A549 (cell line): ENCODE data around the gene DARS1. TPM values are rescaled to one million over a fixed set of nuclear protein-coding genes. Genes with fewer than 3 reads are reported as not detected.
"Not testable (repeated sequence)": the region's sequence is repeated elsewhere in the genome, so short reads cannot be mapped to it uniquely, and the experiment has no call there.

ENCODE experiments used
- ATAC-seq, 2 experiments: fragments of 200-7000 bp in 1 of 2; fragments of >200 bp in 1 of 2; cut with Nextera tagmentation in 1 of 2; cut with Tn5 transposase in 1 of 2; 3 replicates each; pipeline versions ENCODE4 v1.8.0 to v1.9.1; 2018 to 2020; ENCODE audit warnings: mild to moderate bottlenecking in 1 of 2, moderate library complexity in 1 of 2
- CTCF ChIA-PET: fragments of 300-600 bp; sonication (Branson Sonifier 250); formaldehyde crosslinking; extraction: SDS; loops from one replicate; lab custom pipeline; 2021; ENCODE audit warnings: antibody characterized with exemption, inconsistent platforms; lab: Yijun Ruan, JAX
- POLR2A ChIA-PET: fragments of 350-600 bp; formaldehyde crosslinking; extraction: SDS; loops from one replicate; lab custom pipeline; 2021; ENCODE audit warnings: antibody characterized with exemption, inconsistent platforms; lab: Yijun Ruan, JAX
- DNase-seq, 2 experiments: peaks; one replicate each; pipeline versions ENCODE4 v3.0.0 to v3.0.0-alpha.2; 2011 to 2016; ENCODE audit warnings: low read depth in 1 of 2, low spot score in 1 of 2
- FAIRE-seq: peaks from 2 replicates; lab custom pipeline; 2011; peaks lifted over from hg19 to GRCh38; lab: Jason Lieb, UNC
- H3K27ac ChIP-seq, 2 experiments: fragments of >200 bp; sonication (Bioruptor Twin); formaldehyde crosslinking; 3 replicates each; pipeline ENCODE4 v1.5.1; 2016 to 2017
- H3K4me1 ChIP-seq: fragments of >200 bp; sonication (Bioruptor Twin); formaldehyde crosslinking; 3 replicates; pipeline ENCODE4 v1.6.1; 2016
- H3K4me2 ChIP-seq: fragments of >200 bp; sonication (Bioruptor Twin); formaldehyde crosslinking; 3 replicates; pipeline ENCODE4 v1.6.1; 2016
- H3K4me3 ChIP-seq: fragments of >200 bp; sonication (Bioruptor Twin); formaldehyde crosslinking; 3 replicates; pipeline ENCODE4 v1.5.1; 2016
- H3K9me3 ChIP-seq: fragments of >200 bp; sonication (Bioruptor Twin); formaldehyde crosslinking; 3 replicates; pipeline ENCODE4 v1.6.1; 2016
- E2F6 ChIP-seq: IDR thresholded peaks from 2 replicates; pipeline ENCODE4 v1.6.1; 2012; ENCODE audit warnings: low read depth, borderline replicate concordance
- EHF ChIP-seq: fragments of 250-450 bp; sonication (Bioruptor Pico); IDR thresholded peaks from 2 replicates; pipeline ENCODE4 v1.5.0; 2020; ENCODE audit warnings: mild to moderate bottlenecking
- HMGXB4 ChIP-seq: fragments of 250-450 bp; sonication (Bioruptor Pico); IDR thresholded peaks from 2 replicates; pipeline ENCODE4 v1.5.0; 2021; ENCODE audit warnings: mild to moderate bottlenecking, moderate library complexity, borderline replicate concordance
- HOXB13 ChIP-seq: fragments of 250-450 bp; sonication (Bioruptor Pico); IDR thresholded peaks from 2 replicates; pipeline ENCODE4 v1.5.0; 2020; ENCODE audit warnings: low read depth, mild to moderate bottlenecking, moderate library complexity
- HOXB5 ChIP-seq: fragments of 250-450 bp; sonication (Bioruptor Pico); IDR thresholded peaks from 2 replicates; pipeline ENCODE4 v1.5.0; 2020; ENCODE audit warnings: mild to moderate bottlenecking, moderate library complexity
- JUNB ChIP-seq: fragments of >200 bp; sonication (Bioruptor Twin); formaldehyde crosslinking; IDR thresholded peaks from 2 replicates; pipeline ENCODE4 v1.6.1; 2016
- RAD21 ChIP-seq, 2 experiments: fragments of >200 bp in 1 of 2; sonication (Bioruptor Twin) in 1 of 2; formaldehyde crosslinking in 1 of 2; IDR thresholded peaks in 1 of 2; conservative IDR thresholded peaks in 1 of 2; 2 replicates in 1 of 2; 3 replicates in 1 of 2; pipeline ENCODE4 v1.6.1; 2012 to 2018; ENCODE audit warnings: inconsistent platforms in 1 of 2
- SMC3 ChIP-seq: fragments of >200 bp; sonication (Bioruptor Twin); formaldehyde crosslinking; IDR thresholded peaks from 3 replicates; pipeline ENCODE4 v1.6.1; 2018; ENCODE audit warnings: inconsistent platforms
- SREBF2 ChIP-seq: fragments of 450-650 bp; IDR thresholded peaks from 2 replicates; pipeline ENCODE4 v1.6.1; 2014; ENCODE audit warnings: mild to moderate bottlenecking, moderate library complexity
- TP53 ChIP-seq: fragments of 250-450 bp; sonication (Bioruptor Pico); IDR thresholded peaks from 2 replicates; pipeline ENCODE4 v1.5.0; 2021; ENCODE audit warnings: mild to moderate bottlenecking, moderate library complexity
- ZSCAN20 ChIP-seq: fragments of 250-450 bp; sonication (Bioruptor Pico); IDR thresholded peaks from 2 replicates; pipeline ENCODE4 v1.8.0; 2022; ENCODE audit warnings: mild to moderate bottlenecking, moderate library complexity
- WGBS: methylation state at CpG from one replicate; pipeline ENCODE4 v1.1.6; 2017; ENCODE audit errors: missing lambda C conversion rate; 5-methylcytosine and 5-hydroxymethylcytosine counted together
- polyA plus RNA-seq, 4 experiments: library from polyadenylated mRNA; depleted of rRNA in 3 of 4; stranded (reverse); fragments of >200 nt; fragmentation: RNase III in 1 of 4; extraction: RNeasy Plus Mini Kit Qiagen cat#74134 plus additional on column Dnase treatment in 1 of 4; gene quantifications; 2 replicates in 3 of 4; 3 replicates in 1 of 4; pipeline ENCODE4 v1.2.3, GENCODE V29; 2011 to 2017
- TF ChIP-seq, protein P1 (sequence below): fragments of >200 bp; sonication (Bioruptor Twin); formaldehyde crosslinking; IDR thresholded peaks from 3 replicates; pipeline ENCODE4 v1.5.1; 2016
- TF ChIP-seq, protein P2 (sequence below): IDR thresholded peaks from 2 replicates; pipeline ENCODE4 v1.6.1; 2012

DARS1 gene
- polyA plus RNA-seq, 2 of the 4 experiments (the other 2 are of a cell fraction) = 83.8 to 130 TPM

GRCh38 chr2:135975702-135976101 is 9.7 kb downstream of the DARS1 start (continued):
- TF ChIP-seq, protein P1, sequence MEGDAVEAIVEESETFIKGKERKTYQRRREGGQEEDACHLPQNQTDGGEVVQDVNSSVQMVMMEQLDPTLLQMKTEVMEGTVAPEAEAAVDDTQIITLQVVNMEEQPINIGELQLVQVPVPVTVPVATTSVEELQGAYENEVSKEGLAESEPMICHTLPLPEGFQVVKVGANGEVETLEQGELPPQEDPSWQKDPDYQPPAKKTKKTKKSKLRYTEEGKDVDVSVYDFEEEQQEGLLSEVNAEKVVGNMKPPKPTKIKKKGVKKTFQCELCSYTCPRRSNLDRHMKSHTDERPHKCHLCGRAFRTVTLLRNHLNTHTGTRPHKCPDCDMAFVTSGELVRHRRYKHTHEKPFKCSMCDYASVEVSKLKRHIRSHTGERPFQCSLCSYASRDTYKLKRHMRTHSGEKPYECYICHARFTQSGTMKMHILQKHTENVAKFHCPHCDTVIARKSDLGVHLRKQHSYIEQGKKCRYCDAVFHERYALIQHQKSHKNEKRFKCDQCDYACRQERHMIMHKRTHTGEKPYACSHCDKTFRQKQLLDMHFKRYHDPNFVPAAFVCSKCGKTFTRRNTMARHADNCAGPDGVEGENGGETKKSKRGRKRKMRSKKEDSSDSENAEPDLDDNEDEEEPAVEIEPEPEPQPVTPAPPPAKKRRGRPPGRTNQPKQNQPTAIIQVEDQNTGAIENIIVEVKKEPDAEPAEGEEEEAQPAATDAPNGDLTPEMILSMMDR = no peak
- TF ChIP-seq, all 56 proteins: peak for 0

DNA sequence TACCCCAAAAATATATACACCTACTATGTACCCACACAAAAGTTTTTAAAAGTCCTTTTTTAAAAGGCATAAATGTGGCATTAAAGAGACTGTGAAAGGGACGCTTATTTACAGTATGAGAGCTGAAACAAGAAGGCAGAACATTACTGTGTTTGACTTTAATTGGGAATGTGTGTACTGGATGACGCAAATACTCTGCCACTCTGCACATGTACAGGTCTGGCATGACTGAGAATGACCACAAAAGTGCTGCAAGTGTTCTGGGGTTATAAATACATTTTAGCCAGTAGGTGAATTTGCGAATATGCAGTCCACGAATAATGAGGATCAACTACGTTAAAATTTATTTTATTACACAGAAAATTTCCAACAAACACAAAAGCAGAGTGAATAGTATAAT is 11.4 kb downstream of the DARS1 start:
- H3K9me3 ChIP-seq = no peaks in the 10 kb centered on the region
- no peak for TF ChIP-seq EHF (CRISPR knock-in tag)
- no peak for TF ChIP-seq RAD21 (conservative IDR thresholded peaks at IDR 0.05 in 1 of 2, IDR thresholded peaks at IDR 0.05 in 1 of 2)
- no peak for TF ChIP-seq HOXB5 (CRISPR knock-in tag)
- FAIRE-seq (no peak), DNase-seq (no peak), ATAC-seq (no peak)
- no peak overlapping the region for H3K4me2 ChIP-seq
- no peak overlapping the region for H3K27ac ChIP-seq
- H3K4me3 ChIP-seq = no peak overlapping the region
- CTCF ChIA-PET = no interaction called here
- H3K4me1 ChIP-seq = no peaks in the 10 kb centered on the region
- POLR2A ChIA-PET = no interaction called here
- 94% methylated on average over 5 of the region's 5 CpGs for WGBS

DNA sequence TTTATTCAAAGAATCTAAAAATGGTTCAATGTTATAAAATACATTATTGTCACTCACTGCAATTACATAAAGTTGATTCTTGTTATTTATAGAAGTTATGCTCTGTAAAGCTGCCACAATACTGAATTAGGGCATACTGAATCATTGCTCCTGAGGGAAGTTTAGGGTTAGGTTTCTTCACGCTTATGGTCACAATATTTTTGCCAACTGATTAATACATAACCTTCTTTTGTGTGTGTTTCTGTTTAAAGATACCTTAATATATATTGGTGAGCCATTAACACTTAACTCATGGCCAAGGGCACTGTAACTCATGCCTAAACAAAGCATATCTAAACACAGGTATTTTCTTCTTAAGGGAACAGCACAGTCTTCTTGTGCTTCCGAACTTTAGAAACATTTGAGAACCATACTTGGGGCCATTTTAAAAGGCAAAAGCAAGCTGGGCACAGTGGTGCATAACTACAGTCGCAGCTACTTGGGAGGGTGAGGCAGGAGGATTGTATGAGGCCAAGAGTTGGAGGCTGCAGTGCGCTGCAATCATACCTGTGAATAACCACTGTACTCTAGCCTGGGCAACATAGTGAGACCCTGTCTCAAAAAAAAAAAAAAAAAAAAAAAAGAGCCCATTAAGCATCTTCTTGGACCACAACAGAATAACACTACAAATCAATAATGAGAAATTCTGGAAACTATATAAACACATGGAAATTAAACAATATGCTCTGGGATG is 15.6 kb downstream of the DARS1 start:
- POLR2A ChIA-PET = no interaction called here
- 93% methylated on average over 4 of the region's 4 CpGs for WGBS
- FAIRE-seq = no peak

DNA sequence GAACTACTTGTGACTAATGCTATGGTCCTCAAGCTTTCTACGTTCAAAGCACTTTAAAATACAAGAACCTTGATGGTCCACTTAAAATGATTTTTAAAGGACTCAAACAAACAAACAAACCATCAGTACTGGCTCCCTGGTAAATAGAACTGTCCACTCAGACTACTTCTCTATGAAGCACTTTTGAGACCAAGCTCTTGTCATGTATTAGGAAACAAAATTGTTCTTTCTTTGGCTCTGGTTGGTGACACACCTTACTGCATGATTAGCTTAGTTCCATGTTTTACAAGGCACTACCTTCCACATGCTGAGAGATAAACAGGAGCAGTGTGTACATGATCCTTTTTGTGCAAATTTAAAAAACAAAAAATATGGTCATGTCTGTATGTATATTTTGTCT is 19.7 kb downstream of the DARS1 start:
- ChIA-PET POLR2A (no interaction called here), CTCF (no interaction called here)
- Histone ChIP-seq H3K9me3 (no peaks in the 10 kb centered on the region), H3K4me2 (no peak overlapping the region), H3K27ac (no peak overlapping the region), H3K4me1 (0 out of 3 replicates have a peak, but pooled peaks cover 3% of the 10 kb centered on the region), H3K4me3 (no peak overlapping the region)
- TF ChIP-seq HOXB5 (CRISPR knock-in tag) (no peak), HMGXB4 (CRISPR knock-in tag) (no peak), ZSCAN20 (CRISPR knock-in tag) (no peak), TP53 (CRISPR knock-in tag) (no peak), HOXB13 (CRISPR knock-in tag) (no peak), SMC3 (no peak)
- TF ChIP-seq, protein P2, sequence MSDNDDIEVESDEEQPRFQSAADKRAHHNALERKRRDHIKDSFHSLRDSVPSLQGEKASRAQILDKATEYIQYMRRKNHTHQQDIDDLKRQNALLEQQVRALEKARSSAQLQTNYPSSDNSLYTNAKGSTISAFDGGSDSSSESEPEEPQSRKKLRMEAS = no peak
- FAIRE-seq = no peak
- ATAC-seq = no peak
- DNase-seq = no peak
- 100% methylated on average over 1 of the region's 1 CpG for WGBS

More for the DNA sequence above, 15.6 kb downstream of the DARS1 start:
- ATAC-seq (no peak), DNase-seq (no peak)
- H3K9me3 ChIP-seq = no peaks in the 10 kb centered on the region
- CTCF ChIA-PET = no interaction called here
- no peak overlapping the region for H3K4me2 ChIP-seq
- no peaks in the 10 kb centered on the region for H3K4me1 ChIP-seq
- H3K4me3 ChIP-seq = no peak overlapping the region
- no peak overlapping the region for H3K27ac ChIP-seq
- TF ChIP-seq SREBF2 (no peak), E2F6 (no peak), JUNB (no peak)
- TF ChIP-seq, all 56 proteins: peak for 0

- ATAC-seq, CTCF ChIA-PET, FAIRE-seq: not testable (repeated sequence)
These were observed 21.0 kb downstream of the DARS1 start for GRCh38 chr2:135964404-135964803.

More at GRCh38 chr2:135964404-135964803, 21.0 kb downstream of the DARS1 start:
- H3K4me3 ChIP-seq, H3K4me2 ChIP-seq, H3K4me1 ChIP-seq, H3K9me3 ChIP-seq, POLR2A ChIA-PET, DNase-seq, H3K27ac ChIP-seq: not testable (repeated sequence)
- WGBS = 83% methylated on average over 11 of the region's 11 CpGs
